Measurements from ENCODE around the gene KRTAP10-4. TPM values are rescaled to one million over a fixed set of nuclear protein-coding genes. Genes with fewer than 3 reads are reported as not detected.
"Not testable (repeated sequence)": the region's sequence is repeated elsewhere in the genome, so short reads cannot be mapped to it uniquely, and the experiment has no call there.

KRTAP10-4 gene, protein sequence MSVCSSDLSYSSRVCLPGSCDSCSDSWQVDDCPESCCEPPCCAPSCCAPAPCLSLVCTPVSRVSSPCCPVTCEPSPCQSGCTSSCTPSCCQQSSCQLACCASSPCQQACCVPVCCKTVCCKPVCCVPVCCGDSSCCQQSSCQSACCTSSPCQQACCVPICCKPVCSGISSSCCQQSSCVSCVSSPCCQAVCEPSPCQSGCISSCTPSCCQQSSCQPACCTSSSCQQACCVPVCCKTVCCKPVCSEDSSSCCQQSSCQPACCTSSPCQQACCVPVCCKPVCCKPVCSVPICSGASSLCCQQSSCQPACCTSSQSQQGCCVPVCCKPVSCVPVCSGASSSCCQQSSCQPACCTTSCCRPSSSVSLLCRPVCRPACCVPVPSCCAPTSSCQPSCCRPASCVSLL
- total RNA-seq = not detected in 2 replicates
- polyA plus RNA-seq (2012) = not detected

DNA sequence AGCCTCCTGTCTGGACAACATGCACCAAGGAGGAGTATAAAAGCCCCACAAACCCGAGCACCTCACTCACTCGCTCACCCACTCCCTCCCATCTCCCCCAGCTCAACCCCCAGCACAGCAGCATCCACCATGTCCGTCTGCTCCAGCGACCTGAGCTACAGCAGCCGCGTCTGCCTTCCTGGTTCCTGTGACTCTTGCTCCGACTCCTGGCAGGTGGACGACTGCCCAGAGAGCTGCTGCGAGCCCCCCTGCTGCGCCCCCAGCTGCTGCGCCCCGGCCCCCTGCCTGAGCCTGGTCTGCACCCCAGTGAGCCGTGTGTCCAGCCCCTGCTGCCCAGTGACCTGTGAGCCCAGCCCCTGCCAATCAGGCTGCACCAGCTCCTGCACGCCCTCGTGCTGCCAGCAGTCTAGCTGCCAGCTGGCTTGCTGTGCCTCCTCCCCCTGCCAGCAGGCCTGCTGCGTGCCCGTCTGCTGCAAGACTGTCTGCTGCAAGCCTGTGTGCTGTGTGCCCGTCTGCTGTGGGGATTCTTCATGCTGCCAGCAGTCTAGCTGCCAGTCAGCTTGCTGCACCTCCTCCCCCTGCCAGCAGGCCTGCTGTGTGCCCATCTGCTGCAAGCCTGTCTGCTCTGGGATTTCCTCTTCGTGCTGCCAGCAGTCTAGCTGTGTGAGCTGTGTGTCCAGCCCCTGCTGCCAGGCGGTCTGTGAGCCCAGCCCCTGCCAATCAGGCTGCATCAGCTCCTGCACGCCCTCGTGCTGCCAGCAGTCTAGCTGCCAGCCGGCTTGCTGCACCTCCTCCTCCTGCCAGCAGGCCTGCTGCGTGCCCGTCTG is at the start of gene KRTAP10-4:
TSS of gene KRTAP10-4 (plus strand) at position 100 of the 827 bp plus-strand sequence. CDS start at position 130, 30 bp downstream.
- not testable (repeated sequence) for DNase-seq (ENCODE audit: low read depth)

DNA sequence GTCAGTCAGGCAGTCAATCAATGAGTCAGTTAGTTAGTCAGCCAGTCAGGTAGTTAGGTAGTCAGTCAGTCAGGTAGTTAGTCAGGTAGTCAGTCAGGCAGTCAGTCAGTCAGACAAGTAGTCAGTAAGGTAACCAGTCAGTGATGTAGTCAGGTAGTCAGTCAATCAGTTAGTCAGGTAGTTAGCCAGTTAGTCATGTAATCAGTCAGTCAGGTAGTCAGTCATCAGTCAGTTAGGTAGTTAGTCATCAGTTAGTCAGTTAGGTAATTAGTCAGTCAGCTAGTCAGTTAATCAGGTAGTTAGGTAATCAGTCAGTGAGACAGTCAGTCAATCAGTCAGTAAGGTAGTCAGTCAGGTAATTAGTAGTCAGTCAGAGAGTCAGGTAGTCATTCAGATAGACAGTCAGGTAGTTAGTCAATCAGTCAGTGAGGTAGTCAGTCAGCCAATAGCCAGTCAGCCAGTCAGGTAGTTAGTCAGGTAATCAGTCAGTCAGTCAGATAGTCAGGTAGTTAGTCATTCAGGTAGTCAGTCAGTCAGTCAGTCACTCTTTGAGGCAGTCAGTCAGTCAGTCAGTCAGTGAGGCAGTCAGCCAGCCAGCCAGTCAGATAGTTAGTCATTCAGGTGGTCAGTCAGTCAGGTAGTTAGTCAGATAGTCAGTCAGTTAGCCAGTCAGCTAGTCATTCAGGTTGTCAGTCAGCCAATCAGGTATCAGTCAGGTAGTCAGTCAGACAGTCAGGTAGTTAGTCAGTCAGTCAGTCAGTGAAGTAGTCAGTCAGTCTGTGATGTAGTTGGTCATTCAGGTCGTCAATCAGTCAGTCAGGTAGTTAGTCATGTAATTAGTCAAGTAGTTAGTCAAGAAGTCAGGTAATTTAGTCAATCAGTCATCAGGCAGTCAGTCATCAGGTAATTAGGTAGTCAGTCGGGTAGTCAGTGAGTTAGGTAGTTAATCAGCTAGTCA is 48.8 kb upstream of the KRTAP10-4 start:
- no peak for DNase-seq (ENCODE audit: low read depth)

DNA sequence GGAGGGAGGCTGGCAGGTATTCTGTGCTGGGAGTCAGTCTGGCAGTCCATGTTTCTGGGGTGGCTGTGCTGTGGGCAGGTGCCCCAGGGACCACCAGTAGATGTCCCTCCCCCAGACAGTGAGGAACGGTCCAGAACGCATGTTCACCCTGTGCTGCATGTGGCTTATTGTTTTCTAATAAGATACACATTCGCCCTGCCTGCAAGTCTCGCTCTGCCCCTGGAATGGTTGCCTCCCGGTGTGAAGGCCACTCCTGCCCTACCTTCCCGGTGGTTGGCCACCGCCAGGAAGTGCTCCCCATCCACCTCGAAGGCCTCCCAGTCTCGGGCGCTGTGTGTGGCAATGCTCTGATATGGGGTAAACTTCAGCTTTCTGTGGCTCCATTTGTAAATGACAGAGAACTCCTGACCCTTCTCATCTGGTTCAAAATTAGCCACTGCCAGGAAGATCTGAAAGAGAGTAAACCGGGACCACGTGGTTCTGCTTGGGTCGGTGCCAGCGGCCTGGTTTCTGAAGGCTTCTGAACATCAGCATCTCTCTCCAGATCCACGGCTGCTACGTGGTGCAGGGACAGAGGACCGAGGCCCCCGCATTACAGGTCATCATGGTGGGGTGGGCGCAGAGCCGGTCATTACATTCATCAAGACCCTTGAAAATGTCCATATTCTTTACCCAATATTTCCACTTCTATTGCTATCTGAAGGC is 48.0 kb upstream of the KRTAP10-4 start:
- no peak for DNase-seq (ENCODE audit: low read depth)

DNA sequence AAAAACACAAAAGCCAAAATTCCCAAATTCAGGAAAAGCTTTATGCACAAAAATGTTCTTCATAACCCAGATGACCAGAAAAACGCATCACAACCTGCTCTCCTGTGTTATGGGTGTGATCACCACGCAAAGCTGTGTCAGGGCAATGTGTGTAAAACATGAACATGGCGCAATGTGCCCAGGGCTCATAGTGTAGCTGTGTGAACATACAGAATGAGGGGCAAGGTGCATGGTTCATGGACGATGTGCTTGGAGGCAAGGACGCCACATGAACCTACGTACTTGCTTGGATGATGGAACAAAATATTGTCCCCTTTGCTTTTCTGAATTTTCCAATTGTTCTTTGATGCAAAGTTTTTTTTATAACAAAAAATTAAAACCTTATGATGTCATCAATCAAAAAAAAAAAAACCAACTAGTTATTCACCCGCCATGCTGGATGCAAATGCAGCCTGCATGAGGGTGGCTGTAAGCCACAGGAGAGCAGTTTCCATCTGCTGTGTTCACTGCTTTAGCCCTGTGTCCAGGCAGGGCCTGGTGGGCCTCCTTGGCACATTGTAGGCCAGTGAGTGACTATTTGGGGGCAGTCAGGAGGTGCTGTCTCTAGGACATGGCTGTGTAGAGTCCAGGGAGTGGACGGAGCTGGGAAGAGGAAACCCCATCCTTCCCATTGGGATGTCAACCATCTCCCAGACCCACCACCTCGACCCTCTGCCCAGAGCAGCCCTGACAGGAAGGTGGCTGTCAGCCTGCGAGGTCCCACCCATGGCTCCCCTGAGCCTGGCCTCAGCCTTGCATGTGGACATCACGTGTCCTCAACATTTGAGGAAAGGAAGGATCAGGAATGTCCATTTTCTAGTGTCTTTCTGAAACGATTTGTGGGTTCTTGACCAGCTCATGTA is 47.2 kb upstream of the KRTAP10-4 start:
- DNase-seq (ENCODE audit: low read depth) = no peak

DNA sequence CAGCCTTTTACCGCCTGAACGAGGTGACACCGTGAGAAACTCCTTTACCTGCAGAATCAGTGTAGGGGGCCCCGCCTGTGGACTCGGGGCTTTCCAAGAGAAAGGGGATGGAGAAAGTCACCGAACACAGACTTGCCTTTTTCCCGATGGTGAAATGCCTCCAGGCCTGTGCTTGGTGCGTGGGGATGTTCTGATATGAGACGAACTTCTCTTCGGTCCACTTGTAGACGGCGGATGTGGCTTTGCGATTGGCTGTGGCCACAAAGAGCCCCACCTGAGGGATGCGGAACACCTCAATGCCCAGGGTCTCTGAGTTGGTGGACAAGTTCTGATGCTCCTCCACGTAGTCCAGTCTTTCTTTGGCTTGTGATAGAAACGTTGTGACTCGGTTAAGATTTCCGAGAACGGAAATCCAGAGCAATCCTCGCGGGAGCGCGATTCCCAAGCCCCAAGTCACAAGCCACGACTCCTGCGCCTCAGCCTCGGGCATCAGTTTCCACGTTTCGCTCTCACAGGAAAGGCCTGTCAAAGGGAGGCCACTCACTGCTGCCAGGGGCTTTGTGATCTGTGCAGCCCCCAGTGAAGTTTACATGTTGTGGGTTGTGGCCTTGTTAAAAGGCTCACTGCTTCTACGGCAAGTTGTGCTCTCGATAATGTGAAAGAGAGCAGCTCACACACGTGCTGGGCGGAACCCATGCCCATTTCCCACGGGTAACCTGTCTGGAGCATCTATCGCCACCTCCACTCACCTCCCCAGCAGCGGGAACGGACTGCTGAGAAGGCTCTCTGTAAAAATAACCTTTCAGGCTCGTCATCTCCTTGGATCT is 46.2 kb upstream of the KRTAP10-4 start:
- no peak for DNase-seq (ENCODE audit: low read depth)

DNA sequence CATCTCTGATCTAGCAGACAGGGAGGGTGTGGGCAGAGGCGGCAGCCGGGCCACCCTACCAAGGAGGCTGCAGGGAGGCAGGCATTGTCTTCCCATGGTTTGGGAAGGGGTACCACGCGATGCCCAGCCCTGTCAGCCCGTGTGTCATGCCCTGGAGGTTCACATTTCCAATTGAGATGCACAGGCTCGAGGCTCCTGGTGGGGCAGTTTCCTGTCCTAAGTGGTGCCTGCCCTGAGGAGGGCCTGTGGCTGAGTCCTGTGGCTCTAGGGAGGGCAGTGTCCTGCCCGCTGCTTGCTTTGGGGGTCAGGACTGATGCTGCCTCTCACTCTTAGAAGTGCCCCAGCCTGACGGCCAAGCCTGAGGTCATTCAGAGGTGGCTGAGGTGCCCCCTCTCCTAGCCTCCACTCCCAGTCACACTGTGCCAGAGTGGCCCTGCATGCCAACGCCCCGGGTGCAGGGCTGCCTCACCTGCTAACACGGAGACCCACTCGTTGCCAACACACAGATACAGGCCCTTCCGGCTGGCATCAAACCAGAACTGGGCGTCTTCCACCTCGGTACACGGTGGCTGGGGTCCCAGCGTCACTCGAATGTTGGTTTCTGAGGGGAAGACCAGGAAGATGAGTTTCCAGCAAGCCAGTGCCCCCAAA is 45.4 kb upstream of the KRTAP10-4 start:
- DNase-seq (ENCODE audit: low read depth) = no peak

DNA sequence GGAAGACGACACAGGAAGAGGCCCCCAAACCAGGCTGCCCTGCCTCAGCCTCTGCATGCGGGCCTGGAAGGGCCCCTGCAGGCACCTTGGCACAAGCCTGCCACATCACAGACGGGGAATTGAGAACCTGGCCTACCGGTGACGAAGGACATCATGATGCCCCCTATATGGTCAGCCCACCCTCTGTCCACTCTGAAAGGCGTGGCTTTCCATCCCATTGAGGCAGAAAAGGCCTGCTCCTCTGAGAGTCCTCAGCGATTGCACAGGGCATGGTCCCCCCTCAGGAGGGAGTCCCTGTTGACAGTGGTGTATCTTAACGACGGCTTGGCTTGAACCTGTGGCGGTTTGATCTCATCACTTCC is 44.9 kb upstream of the KRTAP10-4 start:
- no peak for DNase-seq (ENCODE audit: low read depth)

DNA sequence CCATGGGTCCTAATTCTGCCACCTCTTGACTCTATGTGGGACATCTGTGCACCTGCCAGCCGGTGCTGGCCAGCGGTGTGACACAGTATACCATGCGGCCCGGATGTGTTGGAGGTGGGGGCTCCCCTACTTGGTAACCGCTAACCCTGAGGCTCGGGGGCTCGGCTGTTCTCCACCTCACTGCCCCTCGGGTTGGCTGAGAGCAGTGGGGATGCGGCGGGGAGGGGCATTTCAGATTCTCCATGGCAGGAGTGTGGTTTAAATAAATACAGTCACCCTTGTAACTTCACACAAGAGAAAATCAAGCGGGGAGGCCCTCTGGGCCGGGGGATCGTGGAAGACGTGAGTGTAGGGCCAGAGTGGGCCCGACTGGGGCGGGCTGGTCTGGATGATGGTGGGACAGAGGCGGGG is 44.5 kb upstream of the KRTAP10-4 start:
- DNase-seq (ENCODE audit: low read depth) = no peak

DNA sequence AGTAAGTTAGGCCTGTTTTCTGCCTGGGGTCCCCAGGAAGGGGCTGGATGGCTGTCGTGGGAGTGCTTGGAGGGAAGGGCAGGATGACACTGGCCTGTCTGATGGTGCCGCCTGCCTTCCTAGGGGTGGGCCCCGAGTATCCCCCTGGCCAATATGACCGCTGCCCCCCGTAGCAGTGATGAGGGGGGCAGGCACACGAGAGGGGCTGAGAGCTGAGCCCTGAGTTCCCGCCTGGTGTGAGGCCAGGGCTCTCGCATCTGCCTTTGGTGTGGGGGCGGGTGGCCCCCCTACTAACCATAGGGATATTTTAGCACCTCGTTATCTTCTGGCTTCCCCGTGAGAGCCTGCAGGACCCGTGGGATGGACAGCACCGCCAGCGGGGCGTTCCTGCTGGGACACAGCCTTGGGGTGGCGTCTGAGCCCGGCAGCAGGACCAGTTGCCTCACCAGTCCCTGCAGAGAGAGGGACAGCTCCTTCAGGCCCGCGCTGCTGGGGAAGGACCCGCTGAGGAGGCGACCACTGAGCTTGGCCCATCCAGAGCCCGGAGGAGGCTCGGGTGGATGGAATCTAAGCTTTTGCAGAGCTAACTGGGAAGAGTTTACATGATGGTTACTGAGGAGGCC is 43.9 kb upstream of the KRTAP10-4 start:
- no peak for DNase-seq (ENCODE audit: low read depth)

DNA sequence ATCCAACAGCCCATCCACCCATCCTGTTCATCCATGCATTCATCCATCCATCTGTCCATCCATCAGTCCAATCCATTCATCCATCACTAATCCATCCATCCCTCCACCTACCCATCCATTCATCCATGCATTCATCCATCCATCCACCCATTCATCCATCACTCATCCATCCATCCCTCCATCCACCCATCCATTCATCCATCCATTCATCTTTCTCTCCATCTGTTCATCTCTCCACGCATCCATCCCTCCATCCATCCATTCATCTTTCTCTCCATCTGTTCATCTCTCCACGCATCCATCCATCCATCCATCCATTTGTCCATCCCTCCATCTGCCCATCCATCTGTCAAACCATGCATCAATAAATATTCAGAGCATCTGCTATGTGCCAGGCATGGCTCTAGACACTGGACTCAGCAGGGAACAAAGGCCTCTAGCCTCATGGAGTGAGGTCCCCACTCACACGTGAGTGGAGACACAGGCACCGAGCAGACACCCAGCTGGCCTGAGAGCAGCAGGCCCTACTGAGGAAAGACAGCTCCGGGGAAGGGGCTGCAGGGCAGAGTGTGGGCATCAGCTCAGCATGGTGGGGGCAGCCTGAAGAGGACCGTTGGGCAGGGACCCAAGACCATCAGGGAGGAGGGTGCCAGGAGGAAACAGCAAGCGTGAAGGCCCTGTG is 43.2 kb upstream of the KRTAP10-4 start:
- DNase-seq (ENCODE audit: low read depth) = no peak

DNA sequence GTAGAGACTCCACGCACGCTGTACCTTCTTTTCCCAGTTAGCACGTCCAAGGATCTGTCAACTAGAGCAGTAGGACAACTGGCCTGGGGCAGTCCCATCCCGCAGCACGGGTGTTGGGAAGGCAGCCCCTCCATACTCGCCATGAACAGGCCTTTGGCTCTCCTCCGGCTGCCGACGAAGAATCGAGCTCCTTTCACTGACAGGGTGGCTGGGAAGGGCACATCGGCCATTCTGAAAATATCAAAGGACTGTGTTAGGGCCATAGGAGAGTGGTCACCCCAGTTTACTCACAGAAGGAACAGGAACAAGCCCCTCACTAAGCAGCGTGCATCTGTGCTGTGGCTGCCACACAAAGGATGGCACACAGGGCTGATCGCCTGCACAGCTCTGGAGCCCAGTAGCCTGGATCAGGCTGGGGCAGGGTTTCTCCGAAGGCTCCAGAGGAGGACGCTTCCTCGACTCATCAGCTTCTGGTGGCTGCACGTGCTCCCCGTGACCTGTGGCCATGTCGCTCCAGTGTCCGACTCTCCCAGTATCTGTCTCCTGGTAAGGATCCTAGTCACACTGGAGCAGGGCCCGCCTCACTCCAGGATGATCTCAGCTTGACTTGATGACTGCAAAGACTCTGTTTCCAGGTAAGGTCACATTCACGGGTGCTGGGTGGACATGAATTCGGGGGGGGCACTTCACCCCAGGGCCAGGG is 42.5 kb upstream of the KRTAP10-4 start:
- DNase-seq (ENCODE audit: low read depth) = no peak

DNA sequence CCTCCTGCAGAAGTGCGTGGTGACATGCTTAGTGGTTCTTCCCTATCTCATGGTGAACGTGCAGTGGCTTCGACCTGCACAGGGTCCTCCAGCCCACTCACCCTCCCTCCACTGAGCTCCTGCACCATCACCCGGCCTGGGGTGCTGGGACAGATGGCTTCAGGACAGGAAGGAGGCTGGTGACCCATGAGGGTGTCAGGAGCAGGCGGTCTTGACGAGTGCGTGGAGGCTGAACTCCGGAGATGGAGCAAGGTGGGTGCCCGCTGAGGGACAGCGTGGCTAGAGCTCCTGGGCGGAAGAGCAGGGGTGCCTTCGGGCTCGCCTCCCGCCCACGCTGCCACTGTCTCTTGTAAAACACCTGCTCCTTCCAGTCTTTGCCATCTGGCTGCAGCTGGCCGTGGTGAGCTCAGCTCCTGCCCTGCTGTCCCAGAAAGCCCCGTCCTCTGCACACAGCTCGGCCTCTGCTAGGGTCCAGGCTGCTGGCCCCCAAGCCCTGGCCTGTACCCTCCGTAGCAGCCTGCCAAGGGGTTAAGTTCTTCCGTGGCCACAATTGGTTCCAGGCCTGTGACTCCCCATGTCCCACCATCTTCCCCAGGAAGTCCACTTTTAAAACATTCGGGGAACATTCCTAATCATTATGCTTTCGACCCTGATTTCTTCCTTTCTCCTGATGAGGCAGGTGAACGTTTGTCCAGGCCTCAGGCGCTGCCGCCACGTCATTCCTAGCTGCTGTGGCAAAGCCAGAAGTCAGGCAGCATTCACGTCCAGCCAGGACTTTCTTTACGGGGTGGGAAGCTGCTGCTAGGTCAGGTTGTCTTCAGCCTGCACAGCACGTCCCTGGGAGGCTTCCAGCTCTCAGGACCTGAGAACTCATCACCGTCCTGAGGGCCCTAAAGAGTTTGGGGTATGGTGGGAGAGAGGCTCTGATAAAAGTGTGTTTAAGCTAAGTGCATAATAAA is 41.6 kb upstream of the KRTAP10-4 start:
- no peak for DNase-seq (ENCODE audit: low read depth)

DNA sequence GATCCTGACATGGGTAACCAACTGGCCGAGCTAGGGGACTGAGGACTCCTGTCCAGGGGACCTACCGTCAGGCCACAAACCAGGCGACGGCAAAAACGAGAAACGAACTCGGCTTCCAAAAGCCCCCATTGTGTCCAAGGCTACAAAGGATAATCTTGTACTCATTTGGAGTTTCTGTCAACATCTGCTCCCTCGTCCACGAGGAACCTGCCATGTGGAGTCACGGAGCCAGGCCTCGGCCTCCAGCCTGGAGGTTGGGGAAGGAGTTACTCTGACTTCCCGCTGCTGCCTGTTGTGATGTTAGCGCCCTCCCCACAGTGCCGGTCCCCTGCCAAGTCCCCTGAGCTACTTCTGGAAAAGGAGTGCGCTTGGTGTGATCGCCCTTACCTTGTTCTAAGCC is 40.8 kb upstream of the KRTAP10-4 start:
- DNase-seq (ENCODE audit: low read depth) = no peak

DNA sequence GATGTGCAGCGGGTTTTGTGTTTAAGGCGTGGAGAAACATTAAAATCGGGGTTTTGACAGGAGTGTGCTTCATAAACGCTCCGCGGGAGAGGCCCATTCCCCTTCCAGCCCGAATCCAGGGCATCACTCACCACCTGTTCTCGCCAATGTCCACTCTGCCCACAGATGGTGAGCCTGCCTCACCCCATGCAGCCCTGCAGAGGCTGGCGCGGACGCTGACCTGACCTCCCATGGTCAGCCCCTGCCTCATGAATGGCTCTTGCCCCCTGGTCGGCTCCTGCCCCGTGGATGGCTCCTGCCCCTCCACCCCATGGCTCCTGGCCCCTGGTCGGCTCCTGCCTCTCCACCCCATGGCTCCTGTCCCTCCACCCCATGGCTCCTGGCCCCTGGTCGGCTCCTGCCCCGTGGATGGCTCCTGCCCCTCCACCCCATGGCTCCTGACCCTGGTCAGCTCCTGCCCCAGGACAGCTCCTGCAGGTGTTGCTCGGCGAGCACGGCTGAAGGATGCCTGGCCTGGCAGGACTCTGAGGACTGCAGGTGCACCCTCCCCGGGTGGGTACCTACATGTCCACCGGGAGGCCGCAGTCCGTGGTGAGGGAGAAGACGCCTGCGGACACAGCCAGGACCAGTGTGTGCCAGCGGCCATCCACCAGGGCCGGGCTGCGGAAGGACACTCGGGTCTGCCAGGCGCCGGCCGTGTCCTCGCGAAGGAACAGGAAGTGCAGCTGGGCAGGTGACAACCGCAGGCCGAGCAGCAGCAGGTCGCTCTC is 40.2 kb upstream of the KRTAP10-4 start:
- DNase-seq (ENCODE audit: low read depth) = no peak
